Activated CD4-positive, alpha-beta T cell treated with anti-CD3 and anti-CD28 coated beads, Interleukin-2, amount 10 ng/mL, durations not matched to agents 7 days and 5 days (primary cell): ENCODE results near the gene PRKAG2. TPM values are rescaled to one million over a fixed set of nuclear protein-coding genes. Genes with fewer than 3 reads are reported as not detected.

Experiments used
- CTCF ChIA-PET: fragments of 350-600 bp; sonication (Branson Sonifier 250); formaldehyde crosslinking; loops from one replicate; lab custom pipeline; 2021; ENCODE audit warnings: antibody characterized with exemption; lab: Charles Lee
- POLR2A ChIA-PET: fragments of 350-600 bp; sonication (Branson Sonifier 250); formaldehyde crosslinking; loops from one replicate; lab custom pipeline; 2021; ENCODE audit warnings: antibody characterized with exemption; lab: Charles Lee
- DNase-seq: peaks from one replicate; pipeline ENCODE4 v3.0.0-alpha.2; 2020
- H3K27ac Mint-ChIP-seq: one replicate; pipeline ENCODE4 v1.8.0; 2021; ENCODE audit warnings: mild to moderate bottlenecking, moderate library complexity, mixed read lengths
- H3K27me3 Mint-ChIP-seq: one replicate; pipeline ENCODE4 v1.8.0; 2021; ENCODE audit warnings: mixed read lengths
- H3K36me3 Mint-ChIP-seq: one replicate; pipeline ENCODE4 v1.8.0; 2021; ENCODE audit warnings: low read depth, mixed read lengths
- H3K4me1 Mint-ChIP-seq: one replicate; pipeline ENCODE4 v1.8.0; 2021; ENCODE audit warnings: mixed read lengths
- H3K4me3 Mint-ChIP-seq: one replicate; pipeline ENCODE4 v1.8.0; 2021; ENCODE audit warnings: mild to moderate bottlenecking, moderate library complexity, mixed read lengths
- H3K9me3 Mint-ChIP-seq: one replicate; pipeline ENCODE4 v1.8.0; 2021; ENCODE audit warnings: mixed read lengths
- total RNA-seq, 2 experiments: library from RNA; stranded (reverse); gene quantifications; one replicate each; pipeline ENCODE4 v1.2.3, GENCODE V29; 2021

The PRKAG2 gene
- total RNA-seq, 2 experiments from 2014 or later: 27.5 to 32.3 TPM

DNA sequence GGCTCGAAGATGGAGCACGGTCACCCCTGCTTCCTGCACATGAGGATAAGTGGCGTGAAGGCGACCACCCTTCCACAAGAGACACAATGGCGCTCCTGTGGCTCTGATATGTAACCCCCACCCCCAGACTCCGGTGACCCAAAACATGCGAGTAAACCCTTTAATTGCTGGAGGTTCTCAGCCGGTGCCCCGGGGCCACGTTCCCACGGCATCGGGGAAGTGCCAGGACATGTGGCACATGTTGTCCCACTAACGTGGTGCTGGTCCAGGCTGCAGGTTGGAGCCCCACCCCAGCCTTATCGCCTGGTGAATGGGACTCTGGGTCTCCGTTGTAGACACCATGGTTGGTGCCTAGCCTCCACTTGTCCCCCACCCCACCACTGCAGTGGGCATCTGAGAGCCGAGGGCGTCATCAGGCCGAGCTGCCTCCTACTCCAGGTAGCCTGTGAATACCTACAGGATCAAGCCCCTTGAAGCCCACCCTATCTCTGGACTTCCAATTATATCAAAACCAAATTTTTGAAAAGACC lies 132.8 kb downstream of the PRKAG2 start:
- Mint-ChIP-seq H3K36me3 (no peaks in the 10 kb centered on the region), H3K27me3 (no peaks in the 10 kb centered on the region), H3K4me1 (peaks cover 15% of the 10 kb centered on the region), H3K9me3 (no peaks in the 10 kb centered on the region), H3K4me3 (no peak overlapping the region), H3K27ac (no peak overlapping the region)
- DNase-seq: no peak
- ChIA-PET POLR2A (no interaction called here), CTCF (interaction anchor here (1.1 to 2.7 kb wide), 3 partner anchors 10 to 112 kb away, joined by 4 to 20 read pairs (median 7); no protein-coding TSS in a partner anchor)

DNA sequence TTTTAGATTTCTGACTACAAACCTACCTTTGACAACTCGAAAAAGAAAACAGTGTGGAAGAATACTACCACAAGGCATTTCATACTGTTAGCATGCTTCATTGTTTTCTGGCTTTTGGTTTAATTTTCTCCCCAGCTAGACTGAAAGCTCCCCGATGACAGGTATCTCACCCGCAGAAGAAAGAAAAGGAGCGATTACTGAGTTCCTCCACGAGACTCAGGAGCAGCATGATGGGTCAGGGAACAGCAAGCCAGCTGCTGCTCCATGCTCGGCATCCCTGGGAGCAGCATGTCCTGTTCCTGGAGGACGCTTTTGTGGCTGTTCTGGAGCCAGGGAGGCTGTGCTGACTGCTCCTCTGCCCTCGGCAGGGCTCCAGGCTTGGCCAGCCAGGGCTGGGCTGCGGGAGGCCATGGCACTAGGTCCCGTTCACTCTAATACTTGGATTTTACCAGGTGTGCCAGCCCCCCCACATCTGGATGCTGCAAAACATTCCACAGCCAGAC lies 133.4 kb downstream of the PRKAG2 start:
- no peak for DNase-seq
- no peak overlapping the region for H3K27ac Mint-ChIP-seq
- POLR2A ChIA-PET: no interaction called here
- no peaks in the 10 kb centered on the region for H3K36me3 Mint-ChIP-seq
- no peaks in the 10 kb centered on the region for H3K27me3 Mint-ChIP-seq
- H3K9me3 Mint-ChIP-seq: no peaks in the 10 kb centered on the region
- CTCF ChIA-PET: no interaction called here
- no peak overlapping the region for H3K4me3 Mint-ChIP-seq
- peaks cover 15% of the 10 kb centered on the region for H3K4me1 Mint-ChIP-seq

DNA sequence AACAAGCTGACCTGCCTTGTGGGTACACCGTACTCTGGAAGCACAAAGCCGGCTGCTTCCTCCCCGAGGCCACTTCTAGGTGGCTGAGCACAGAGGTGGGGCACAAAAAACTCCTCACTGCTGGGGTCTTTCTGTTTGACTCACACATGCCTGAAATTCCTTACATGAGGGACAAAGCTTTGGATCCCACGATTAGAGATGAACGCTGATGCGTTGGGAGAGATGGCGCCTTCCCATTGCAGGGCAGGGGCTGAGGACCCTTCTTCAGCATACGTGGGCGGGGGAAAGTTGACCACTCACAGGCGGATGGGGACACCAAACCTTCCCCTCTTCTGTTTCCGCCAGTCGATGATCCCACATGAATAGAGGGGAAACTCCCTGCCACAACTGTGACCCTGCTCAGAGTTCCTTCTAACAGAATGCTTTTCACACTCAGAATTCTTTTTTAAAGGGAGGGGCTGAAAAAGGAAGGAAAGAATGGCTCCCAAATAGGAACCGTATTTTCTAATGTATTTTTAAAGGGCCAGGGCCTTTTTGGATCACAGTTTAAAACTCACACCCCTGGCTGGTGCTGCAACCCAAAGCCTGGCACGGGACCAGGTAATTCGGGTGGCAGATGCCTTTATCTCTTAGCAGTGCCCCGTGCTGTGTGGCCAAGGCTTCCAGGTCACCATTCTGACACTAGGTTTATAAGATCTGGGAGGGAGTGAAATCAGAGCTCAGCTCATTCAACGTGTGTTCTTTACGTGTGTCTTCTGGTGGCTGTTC lies 134.0 kb downstream of the PRKAG2 start:
- H3K4me3 Mint-ChIP-seq: no peak overlapping the region
- no peaks in the 10 kb centered on the region for H3K36me3 Mint-ChIP-seq
- peaks cover 15% of the 10 kb centered on the region for H3K4me1 Mint-ChIP-seq
- ChIA-PET POLR2A (no interaction called here), CTCF (interaction anchor here (0.5 kb wide), 1 partner anchor 110 kb away, joined by 3 read pairs; no protein-coding TSS in a partner anchor)
- H3K9me3 Mint-ChIP-seq: no peaks in the 10 kb centered on the region
- no peak overlapping the region for H3K27ac Mint-ChIP-seq
- no peaks in the 10 kb centered on the region for H3K27me3 Mint-ChIP-seq
- no peak for DNase-seq

DNA sequence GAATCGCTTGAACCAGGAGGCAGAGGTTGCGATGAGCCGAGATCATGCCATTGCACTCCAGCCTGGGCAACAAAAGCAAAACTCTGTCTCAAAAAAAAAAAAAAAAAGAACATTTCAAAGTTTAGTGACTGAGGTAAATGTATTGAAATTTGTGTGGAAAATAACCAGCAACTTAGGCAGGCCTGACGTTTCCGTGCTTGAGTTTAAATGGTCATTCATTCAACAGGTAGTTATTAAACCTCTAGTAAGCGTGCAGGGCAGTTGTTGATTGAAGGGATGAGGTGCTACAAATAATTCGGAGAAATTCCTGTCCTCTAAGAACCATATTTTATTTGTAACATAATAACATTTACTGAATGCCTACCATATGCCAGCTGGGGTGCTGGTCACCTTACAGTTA lies 135.3 kb downstream of the PRKAG2 start:
- Mint-ChIP-seq H3K36me3 (no peaks in the 10 kb centered on the region), H3K27ac (no peak overlapping the region), H3K4me1 (peaks cover 9% of the 10 kb centered on the region), H3K4me3 (no peak overlapping the region), H3K9me3 (no peaks in the 10 kb centered on the region), H3K27me3 (no peaks in the 10 kb centered on the region)
- DNase-seq: no peak
- ChIA-PET CTCF (no interaction called here), POLR2A (no interaction called here)

DNA sequence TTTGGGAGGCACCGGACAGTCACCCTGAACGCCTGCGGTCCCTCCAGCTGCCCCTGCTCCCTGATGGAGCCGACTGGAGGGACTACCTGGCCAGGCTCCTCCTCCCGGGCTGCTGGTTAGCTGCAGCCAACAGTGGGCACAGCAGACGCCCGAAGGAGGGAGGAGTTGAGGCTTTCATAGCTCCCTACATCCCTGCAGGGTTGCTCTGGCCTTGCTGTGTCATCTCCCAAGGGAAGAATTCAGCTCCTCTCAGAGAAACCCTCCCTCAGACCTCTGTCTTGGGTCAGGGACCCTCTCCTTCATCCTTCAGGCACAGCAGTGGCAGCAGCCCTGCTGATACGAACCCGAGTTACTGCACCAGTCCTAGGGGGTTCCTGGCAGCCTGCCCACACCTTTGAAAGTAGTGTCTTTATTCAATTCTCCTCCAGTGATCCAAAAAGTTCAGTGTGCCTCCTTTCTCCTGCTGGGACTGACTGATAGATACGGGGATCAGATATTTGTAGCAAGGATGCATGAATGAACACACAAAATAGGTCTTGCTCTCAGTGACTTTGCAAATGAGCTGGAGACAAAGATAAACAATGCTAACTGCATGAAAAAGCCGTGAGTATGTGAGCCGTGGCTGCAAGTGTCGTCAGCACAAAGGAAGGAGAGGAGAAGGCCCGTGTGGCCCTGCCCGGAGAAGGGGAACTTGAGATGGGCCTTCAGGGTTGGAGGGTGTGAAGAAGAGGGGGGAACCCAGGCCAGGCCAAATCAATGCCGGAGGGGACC lies 136.6 kb downstream of the PRKAG2 start:
- Mint-ChIP-seq H3K4me3 (no peak overlapping the region), H3K9me3 (no peaks in the 10 kb centered on the region), H3K36me3 (no peaks in the 10 kb centered on the region), H3K4me1 (peaks cover 7% of the 10 kb centered on the region), H3K27ac (no peak overlapping the region), H3K27me3 (no peaks in the 10 kb centered on the region)
- POLR2A ChIA-PET: no interaction called here
- DNase-seq: no peak
- CTCF ChIA-PET: no interaction called here

DNA sequence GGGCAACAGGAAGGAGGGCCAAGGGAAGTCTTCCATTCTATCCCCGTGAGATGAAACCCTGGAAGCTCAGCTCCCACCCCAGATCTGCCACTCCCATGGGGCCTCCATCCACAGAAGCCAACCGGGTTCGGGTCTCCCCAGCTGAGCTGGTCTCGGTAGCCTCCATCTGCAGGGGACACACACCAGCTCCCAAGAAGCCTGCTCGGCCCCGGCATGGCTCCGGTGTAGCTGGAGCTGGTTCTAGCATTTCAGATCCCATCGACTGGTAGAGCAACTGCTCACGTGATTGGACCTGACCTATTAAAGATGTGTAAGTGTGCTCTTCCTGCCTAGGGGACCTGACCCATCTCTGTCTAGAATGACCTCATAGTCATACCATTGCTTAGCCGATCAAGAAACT lies 138.0 kb downstream of the PRKAG2 start:
- no peak overlapping the region for H3K4me3 Mint-ChIP-seq
- no peaks in the 10 kb centered on the region for H3K36me3 Mint-ChIP-seq
- H3K9me3 Mint-ChIP-seq: no peaks in the 10 kb centered on the region
- ChIA-PET CTCF (no interaction called here), POLR2A (no interaction called here)
- no peaks in the 10 kb centered on the region for H3K27me3 Mint-ChIP-seq
- peaks cover 7% of the 10 kb centered on the region for H3K4me1 Mint-ChIP-seq
- no peak overlapping the region for H3K27ac Mint-ChIP-seq
- DNase-seq: no peak

DNA sequence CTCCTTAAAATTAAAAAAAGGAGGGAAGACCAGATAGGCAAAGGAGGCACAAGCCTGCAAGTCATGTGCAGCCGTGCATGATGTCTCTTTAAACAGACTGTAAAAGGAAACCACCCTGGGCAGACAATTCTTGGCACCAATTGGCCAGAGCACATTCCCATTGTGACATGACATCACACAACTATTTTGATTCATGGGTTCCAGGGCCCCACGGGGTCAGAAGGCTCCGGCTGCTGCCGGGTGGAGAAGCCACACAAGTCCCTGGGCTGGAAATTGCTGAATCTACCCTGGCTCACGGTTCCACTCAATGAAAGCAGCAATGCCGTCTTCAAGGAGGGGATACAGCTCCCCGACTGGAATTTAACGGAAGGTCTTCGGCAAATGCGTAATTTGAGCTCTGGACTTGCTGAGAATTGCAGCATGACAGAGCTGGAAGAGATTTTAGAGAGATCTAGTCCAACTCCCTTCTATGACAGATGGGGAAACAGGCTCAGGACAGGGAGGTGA lies 140.5 kb downstream of the PRKAG2 start:
- ChIA-PET POLR2A (no interaction called here), CTCF (no interaction called here)
- no peaks in the 10 kb centered on the region for H3K9me3 Mint-ChIP-seq
- H3K27me3 Mint-ChIP-seq: no peaks in the 10 kb centered on the region
- no peak for DNase-seq
- no peak overlapping the region for H3K27ac Mint-ChIP-seq
- no peak overlapping the region for H3K4me3 Mint-ChIP-seq
- H3K36me3 Mint-ChIP-seq: no peaks in the 10 kb centered on the region
- no peaks in the 10 kb centered on the region for H3K4me1 Mint-ChIP-seq

DNA sequence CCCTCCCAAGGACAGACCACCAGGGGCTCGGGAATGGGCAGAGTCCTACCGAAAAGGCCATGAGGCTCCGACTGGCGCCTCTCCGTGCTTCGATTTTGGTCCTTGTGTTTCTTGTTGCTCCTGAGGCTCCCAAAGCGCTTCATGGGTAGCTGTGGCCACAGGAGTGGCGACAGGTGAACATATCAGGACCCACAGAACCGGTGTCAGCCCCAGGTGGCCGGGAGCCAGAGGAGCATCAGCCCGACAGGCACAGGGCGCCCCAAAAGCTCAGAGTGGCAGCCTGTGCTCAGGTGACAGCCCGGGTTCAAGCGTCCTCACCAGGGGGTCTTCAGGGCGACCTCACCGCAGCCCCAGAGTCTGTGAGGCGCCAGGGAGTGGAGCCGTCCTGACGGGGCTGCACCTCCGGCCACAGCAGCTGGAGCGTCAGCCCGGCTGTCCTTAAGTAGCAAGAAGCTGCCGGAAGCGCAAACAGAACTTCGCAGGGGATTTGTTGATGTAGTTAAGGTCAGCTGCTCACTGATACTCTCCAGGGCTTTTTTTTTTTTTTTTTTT lies 141.0 kb downstream of the PRKAG2 start:
- Mint-ChIP-seq H3K27ac (no peak overlapping the region), H3K36me3 (no peaks in the 10 kb centered on the region), H3K4me1 (no peaks in the 10 kb centered on the region), H3K4me3 (no peak overlapping the region), H3K27me3 (no peaks in the 10 kb centered on the region), H3K9me3 (no peaks in the 10 kb centered on the region)
- POLR2A ChIA-PET: no interaction called here
- CTCF ChIA-PET: interaction anchor here (1.0 to 4.0 kb wide), 3 partner anchors 10 to 44 kb away, joined by 3 to 20 read pairs (median 3); no protein-coding TSS in a partner anchor
- DNase-seq: no peak

DNA sequence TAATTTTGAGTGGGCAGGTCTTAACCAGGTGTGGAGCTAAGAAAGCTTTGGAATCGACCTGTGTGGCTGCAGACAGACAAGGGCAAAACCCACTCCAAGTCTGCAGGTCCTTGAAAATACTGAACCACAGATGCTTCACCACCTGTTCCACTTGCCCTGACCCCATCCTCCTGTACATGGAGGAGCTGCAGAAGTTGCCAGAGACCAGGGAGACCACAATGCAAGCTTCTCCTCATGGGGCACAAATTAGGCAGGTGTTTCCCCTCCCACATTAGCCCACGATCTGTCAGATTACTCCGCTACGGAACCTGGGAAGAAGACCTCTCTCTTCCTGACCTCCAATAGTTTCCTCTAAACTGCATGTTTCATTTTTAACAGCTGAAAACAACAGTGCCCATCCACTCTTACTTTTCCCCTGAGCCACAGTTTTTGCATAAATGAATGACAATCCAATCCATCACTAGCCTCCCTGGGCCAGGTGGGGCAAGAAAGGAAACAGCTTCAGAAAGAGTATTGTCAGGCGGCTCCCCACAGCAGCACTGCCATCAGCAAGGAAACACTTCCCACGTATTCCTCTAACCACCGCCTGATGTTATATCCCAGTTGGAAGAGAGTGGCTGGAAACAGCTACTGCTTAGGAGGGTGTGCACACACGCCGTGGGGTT lies 141.6 kb downstream of the PRKAG2 start:
- H3K9me3 Mint-ChIP-seq: no peaks in the 10 kb centered on the region
- CTCF ChIA-PET: interaction anchor here (1.0 to 4.0 kb wide), 4 partner anchors 10 to 88 kb away, joined by 3 to 20 read pairs (median 3); no protein-coding TSS in a partner anchor
- POLR2A ChIA-PET: no interaction called here
- H3K4me1 Mint-ChIP-seq: no peaks in the 10 kb centered on the region
- H3K36me3 Mint-ChIP-seq: no peaks in the 10 kb centered on the region
- H3K27me3 Mint-ChIP-seq: no peaks in the 10 kb centered on the region
- no peak for DNase-seq
- no peak overlapping the region for H3K27ac Mint-ChIP-seq
- H3K4me3 Mint-ChIP-seq: no peak overlapping the region

DNA sequence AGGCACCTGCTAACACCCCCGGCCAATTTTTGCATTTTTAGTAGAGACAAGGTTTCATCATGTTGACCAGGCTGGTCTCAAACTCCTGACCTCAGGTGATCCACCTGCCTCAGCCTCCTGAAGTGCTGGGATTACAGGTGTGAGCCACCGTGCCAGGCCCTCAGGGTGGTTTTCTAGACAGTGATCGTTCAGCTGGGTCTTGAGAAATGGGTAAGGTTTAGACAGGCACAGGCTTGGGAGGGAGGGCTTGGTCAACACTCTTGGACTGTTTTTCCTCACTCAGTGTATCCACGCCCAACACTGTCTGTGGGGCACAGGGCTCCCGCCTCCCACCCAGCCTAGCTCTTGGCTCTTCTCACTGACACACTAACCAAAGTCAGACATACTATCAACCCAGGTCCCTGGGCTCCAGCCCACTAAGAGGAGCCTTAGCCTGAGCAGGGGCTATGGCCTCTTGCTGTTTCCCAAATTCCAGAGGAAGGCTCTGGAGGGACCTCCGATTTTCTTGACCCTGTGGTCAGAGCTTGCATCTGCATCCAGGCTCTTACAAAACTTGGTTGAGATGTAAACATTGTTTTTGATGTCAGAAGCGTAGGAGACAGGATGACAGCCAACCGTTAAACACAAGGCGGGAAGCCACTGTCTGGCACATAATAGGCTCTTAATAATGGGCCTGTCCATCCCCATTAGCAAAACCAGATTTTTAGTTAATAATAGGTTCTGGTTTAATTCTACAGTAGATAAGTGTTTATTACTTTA lies 143.9 kb downstream of the PRKAG2 start:
- Mint-ChIP-seq H3K36me3 (no peaks in the 10 kb centered on the region), H3K4me3 (no peak overlapping the region), H3K4me1 (no peaks in the 10 kb centered on the region), H3K27me3 (no peaks in the 10 kb centered on the region), H3K27ac (no peak overlapping the region), H3K9me3 (no peaks in the 10 kb centered on the region)
- POLR2A ChIA-PET: no interaction called here
- no peak for DNase-seq
- CTCF ChIA-PET: interaction anchor here (4.0 kb wide), 1 partner anchor 13 kb away, joined by 20 read pairs; no protein-coding TSS in a partner anchor

DNA sequence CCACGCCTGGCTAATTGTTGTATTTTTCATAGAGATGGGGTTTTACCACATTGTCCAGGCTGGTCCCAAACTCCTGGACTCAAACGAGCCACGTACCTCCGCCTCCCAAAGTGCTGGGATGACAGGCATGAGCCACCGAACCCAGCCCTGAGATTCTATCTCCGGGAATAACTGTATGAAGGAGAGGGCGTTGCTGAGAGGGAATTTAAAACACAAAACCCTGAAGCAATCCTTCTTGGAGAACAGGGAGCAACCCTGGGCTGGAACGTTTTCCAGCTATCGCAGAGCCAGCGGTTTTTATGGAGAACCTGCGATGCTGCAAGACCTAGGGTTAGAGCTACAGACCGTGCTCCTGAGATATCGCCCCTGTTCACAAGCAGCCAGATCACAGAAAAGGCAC lies 144.6 kb downstream of the PRKAG2 start:
- Mint-ChIP-seq H3K27ac (no peak overlapping the region), H3K4me3 (no peak overlapping the region), H3K27me3 (no peaks in the 10 kb centered on the region), H3K4me1 (no peaks in the 10 kb centered on the region), H3K9me3 (no peaks in the 10 kb centered on the region), H3K36me3 (no peaks in the 10 kb centered on the region)
- ChIA-PET CTCF (interaction anchor here (4.0 kb wide), 1 partner anchor 13 kb away, joined by 20 read pairs; no protein-coding TSS in a partner anchor), POLR2A (no interaction called here)
- DNase-seq: no peak
